Left kidney (tissue), 2 donors: ENCODE data around the gene FSTL4. TPM values are rescaled to one million over a fixed set of nuclear protein-coding genes. Genes with fewer than 3 reads are reported as not detected.
"Not testable (repeated sequence)": the region's sequence is repeated elsewhere in the genome, so short reads cannot be mapped to it uniquely, and the experiment has no call there.

Experiments
- DNase-seq: peaks from one replicate; pipeline ENCODE4 v3.0.0-alpha.2; 2013
- polyA plus RNA-seq: library from polyadenylated mRNA; unstranded; fragments of 120-200 nt; gene quantifications from one replicate; pipeline ENCODE4 v1.2.1, GENCODE V29; 2013; ENCODE audit not compliant: insufficient read length

Gene FSTL4
- polyA plus RNA-seq, 1 donor, result 0.91 TPM

- no peak for DNase-seq
Measured at GRCh38 chr5:133403741-133404364, 208.5 kb downstream of the FSTL4 start.

GRCh38 chr5:133402775-133403174 is 209.6 kb downstream of the FSTL4 start:
- no peak for DNase-seq

- DNase-seq, result no peak
Measured at GRCh38 chr5:133401731-133402347, 210.5 kb downstream of the FSTL4 start.

- DNase-seq, result no peak
Measured at GRCh38 chr5:133400831-133401351, 211.4 kb downstream of the FSTL4 start.

- no peak for DNase-seq
Measured at GRCh38 chr5:133400120-133400519, 212.2 kb downstream of the FSTL4 start.

- no peak for DNase-seq
Measured at GRCh38 chr5:133399247-133399891, 213.0 kb downstream of the FSTL4 start.

GRCh38 chr5:133398646-133399101 is 213.7 kb downstream of the FSTL4 start:
- DNase-seq, result no peak

GRCh38 chr5:133397990-133398645 is 214.2 kb downstream of the FSTL4 start:
- no peak for DNase-seq

GRCh38 chr5:133397348-133397747 is 215.0 kb downstream of the FSTL4 start:
- no peak for DNase-seq

- no peak for DNase-seq
Measured at GRCh38 chr5:133396814-133397213, 215.5 kb downstream of the FSTL4 start.

GRCh38 chr5:133396187-133396741 is 216.1 kb downstream of the FSTL4 start:
- DNase-seq, result no peak

GRCh38 chr5:133395207-133395606 is 217.1 kb downstream of the FSTL4 start:
- not testable (repeated sequence) for DNase-seq

- not testable (repeated sequence) for DNase-seq
Measured at GRCh38 chr5:133394477-133394817, 217.9 kb downstream of the FSTL4 start.

- DNase-seq, result no peak
Measured at GRCh38 chr5:133393776-133394476, 218.4 kb downstream of the FSTL4 start.

- no peak for DNase-seq
Measured at GRCh38 chr5:133392448-133392847, 219.9 kb downstream of the FSTL4 start.

- no peak for DNase-seq
Measured at GRCh38 chr5:133391354-133392136, 220.8 kb downstream of the FSTL4 start.

- DNase-seq, result no peak
Measured at GRCh38 chr5:133390416-133391353, 221.7 kb downstream of the FSTL4 start.

- DNase-seq, result no peak
Measured at GRCh38 chr5:133389066-133389590, 223.2 kb downstream of the FSTL4 start.

GRCh38 chr5:133387621-133388020 is 224.7 kb downstream of the FSTL4 start:
- DNase-seq, result no peak

GRCh38 chr5:133387091-133387490 is 225.2 kb downstream of the FSTL4 start:
- DNase-seq, result no peak
